Endometrium (tissue), 2 donors: ENCODE measurements around the gene TBC1D16.
"Not testable (repeated sequence)": the region's sequence is repeated elsewhere in the genome, so short reads cannot be mapped to it uniquely, and the experiment has no call there.

Experiments used
- FAIRE-seq: peaks from 2 replicates; lab custom pipeline; 2012; peaks lifted over from hg19 to GRCh38; lab: Jason Lieb, UNC
- donor health status: control.
- donor health status: control.

Gene TBC1D16

DNA sequence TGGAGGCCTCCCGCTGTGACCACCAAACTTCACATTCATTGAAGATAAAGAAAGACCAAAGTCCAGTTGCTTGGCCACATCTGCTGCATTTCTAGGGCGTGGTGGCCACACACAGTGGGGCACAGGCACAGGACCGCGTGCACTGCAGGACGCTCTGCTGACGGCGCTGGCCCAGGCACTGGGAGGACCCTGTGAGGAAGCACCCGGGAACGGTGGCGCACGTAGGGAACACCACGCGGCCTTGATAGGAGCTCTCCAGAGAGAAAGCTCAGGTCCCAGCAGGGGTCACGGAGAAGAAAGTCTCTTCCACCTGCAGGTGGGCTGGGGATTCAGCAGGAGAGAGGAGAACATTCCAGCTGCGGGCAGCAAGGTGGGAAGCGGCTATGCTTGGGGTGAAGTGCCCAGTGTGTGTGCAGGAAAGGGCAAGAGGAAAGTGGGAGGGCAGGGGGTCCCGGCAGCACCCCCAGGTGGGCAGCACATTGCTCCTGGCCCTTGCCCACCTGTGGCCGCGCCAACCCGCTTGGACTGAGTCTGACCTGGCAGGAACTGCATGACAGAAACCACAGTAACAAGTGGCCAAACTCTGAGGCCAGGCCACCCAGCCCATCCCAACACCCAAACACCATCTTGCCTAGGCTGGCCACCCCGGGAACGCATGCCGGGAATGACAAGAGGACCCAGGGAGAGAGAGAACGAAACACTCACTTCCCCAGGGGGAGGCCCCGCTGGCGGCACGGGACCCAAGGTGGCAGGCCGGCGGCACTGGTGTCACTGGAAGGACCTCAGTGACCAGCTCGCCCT is 32.8 kb downstream of the TBC1D16 start:
- no peak for FAIRE-seq

DNA sequence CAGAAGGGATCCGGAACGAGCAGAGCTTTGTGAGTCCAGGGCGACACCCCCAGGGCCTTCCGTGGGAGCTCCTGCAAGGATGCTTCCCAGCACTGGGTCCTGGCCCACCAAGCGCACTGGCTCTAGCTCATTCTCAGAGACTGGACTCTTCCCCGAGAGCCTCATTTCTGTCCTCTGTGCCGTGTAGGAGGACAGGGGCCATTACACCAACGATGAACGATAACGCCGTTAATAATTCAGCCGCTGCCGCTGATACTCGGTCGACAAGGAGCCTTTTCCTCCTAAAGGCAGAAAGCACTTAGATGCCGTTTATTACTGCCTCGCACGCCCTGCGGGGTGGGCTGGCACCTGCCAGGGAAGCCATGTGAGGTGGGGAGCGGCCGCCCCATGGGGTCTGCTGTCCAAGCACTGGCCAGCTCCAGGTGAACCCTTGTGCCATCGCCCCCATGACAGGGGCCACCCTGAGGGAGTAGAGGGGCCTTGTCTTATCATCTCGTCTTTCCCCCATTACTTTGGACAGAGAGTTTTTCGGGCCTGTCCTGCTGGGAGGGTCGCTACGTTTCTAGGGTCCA is 33.5 kb downstream of the TBC1D16 start:
- no peak for FAIRE-seq

DNA sequence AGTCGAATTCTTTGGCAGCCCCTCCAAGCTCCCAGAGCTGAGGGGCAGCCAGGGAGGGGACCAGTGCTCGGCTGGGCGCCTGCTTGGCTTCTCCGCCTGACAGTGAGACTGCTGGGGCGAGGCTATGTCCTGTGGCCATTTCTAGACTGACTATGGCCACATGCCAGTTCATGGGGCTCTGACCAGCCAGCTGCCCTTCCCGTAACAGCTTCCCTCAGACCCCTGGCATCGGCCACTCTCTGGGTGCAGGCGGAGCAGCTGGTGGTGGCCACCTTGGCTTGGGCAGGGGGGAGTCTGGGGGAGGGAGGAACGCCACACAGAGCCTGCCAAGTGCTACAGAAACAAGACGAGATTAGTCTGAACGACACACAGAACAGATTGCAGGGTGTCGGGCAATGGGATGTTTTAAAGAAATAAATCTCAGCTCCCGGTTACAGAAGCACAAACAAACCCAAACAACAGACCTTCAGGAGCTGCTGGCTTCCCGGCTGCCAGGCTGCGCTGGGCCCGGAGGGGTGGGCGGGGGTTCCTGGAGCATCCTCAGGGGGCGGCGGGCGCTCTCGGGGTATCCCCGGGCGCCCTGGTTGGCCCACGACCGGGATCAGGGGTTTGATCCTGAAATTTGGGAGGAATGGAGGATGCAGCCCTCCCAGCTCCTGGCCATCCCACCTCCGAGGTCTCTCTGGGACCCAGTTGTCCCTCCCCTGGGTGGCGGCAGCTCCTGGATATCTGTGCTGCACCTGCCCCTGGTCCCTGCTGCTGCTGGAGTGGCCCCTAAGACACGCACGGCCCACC is 34.5 kb downstream of the TBC1D16 start:
- no peak for FAIRE-seq

DNA sequence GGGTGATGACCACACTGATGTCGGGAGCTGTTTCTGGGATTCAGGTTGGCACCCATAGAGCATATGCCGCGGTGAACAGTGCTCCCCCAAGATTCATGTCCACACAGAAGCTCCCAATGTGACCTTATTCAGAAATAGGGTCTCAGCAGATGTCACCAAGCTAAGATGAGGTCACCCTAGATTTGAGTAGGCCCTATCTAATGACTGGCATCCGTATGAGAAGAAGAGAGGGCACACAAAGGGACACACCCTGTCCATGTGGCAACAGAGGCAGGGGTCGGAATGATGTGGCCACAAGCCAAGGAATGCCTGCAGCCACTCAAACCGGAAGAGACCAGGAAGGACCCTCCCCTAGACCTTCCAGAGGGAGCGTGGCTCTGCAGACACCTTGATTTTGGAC is 35.5 kb downstream of the TBC1D16 start:
- no peak for FAIRE-seq

DNA sequence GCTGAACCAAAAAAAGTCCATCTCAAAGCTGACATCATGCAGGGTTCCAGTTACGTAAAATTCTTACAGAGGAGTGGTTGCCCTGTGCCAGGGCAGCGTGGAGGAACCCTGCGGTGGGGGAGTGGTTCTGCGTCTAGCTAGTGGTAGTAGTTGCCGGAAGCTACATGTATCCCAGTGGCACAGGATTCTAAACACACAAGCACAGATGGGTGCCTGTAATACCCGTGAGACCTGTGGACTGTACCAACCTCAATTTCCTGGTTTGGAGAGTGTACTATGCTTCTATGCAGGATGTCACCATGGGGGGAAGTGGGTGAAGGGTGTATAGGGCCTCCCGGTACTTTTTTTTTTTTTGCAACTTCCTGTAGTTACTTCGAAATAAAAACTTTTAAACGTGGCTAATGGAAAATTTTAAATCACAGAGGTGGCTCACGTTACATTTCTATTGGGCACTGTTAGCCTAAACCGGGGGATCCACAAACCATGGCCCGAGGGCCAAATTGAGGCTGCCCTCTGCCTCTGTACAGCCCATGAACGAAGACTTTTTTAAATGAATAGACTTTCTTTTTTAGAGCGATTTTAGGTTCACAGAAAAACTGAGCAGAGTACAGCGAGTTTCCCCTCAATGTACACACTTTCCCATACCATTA is 38.5 kb downstream of the TBC1D16 start:
- no peak for FAIRE-seq

DNA sequence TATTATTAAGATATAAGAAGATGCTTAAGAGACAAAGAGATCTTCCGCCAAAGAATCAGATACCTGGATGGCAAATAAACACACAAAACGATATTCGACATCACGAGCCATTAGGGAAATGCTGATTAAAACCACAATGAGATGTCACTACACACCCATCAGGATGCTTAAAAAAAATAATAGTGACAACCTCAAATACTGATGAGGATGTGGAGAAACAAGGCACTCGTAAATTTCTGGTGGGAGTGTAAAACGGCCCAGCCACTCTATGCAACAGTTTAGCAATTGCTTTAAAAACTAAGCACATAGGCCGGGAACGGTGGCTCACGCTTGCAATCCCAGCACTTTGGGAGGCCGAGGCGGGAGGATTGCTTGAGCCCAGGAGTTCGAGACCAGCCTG is 39.4 kb downstream of the TBC1D16 start:
- no peak for FAIRE-seq

DNA sequence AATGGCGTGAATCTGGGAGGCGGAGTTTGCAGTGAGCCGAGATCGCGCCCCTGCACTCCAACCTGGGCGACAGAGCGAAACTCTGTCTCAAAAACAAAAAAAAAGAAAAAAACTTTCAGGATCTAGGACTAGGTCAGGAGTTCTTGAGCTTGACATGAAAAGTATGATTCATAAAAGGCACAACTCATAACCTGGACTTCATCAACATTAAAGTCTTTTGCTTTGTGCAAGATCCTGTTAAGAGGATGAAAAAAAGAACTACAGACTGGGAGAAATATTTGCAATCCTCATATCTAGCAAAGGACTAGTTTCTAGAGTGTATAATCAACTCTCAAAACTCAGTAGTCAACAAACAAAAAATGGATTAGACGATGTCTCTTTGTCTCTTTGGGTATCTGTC is 40.0 kb downstream of the TBC1D16 start:
- no peak for FAIRE-seq

DNA sequence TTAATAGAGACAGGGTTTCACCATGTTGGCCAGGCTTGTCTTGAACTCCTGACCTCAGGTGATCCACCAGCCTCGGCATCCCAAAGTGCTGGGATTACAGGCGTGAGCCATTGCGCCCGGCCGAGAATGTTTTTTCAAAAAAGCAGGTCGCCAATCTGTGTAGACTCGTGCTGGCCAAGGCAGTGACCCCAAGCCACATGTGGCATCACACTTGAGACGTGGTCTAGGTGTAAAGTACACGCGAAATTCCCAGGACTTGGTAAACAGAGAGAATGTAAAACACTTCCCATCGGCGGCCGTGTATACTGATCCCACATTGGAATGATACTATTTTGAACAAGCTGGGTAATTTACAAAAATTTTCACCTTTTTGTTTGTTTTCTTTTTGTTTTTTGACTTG is 41.1 kb downstream of the TBC1D16 start:
- FAIRE-seq: no peak

DNA sequence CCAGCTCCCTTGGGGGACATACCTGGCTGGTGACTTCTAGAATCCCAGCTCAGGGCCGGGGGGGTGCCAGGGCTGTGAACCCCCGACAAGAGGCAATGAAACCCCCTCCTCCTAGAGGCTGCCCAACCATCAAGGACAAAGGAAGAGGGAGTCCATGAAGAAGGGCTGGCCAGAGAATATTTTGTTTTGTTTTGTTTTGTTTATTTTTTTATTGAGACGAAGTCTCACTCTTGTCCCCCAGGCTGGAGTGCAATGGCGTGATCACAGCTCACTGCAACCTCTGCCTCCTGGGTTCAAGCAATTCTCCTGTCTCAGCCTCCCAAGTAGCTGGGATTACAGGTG is 41.5 kb downstream of the TBC1D16 start:
- not testable (repeated sequence) for FAIRE-seq

DNA sequence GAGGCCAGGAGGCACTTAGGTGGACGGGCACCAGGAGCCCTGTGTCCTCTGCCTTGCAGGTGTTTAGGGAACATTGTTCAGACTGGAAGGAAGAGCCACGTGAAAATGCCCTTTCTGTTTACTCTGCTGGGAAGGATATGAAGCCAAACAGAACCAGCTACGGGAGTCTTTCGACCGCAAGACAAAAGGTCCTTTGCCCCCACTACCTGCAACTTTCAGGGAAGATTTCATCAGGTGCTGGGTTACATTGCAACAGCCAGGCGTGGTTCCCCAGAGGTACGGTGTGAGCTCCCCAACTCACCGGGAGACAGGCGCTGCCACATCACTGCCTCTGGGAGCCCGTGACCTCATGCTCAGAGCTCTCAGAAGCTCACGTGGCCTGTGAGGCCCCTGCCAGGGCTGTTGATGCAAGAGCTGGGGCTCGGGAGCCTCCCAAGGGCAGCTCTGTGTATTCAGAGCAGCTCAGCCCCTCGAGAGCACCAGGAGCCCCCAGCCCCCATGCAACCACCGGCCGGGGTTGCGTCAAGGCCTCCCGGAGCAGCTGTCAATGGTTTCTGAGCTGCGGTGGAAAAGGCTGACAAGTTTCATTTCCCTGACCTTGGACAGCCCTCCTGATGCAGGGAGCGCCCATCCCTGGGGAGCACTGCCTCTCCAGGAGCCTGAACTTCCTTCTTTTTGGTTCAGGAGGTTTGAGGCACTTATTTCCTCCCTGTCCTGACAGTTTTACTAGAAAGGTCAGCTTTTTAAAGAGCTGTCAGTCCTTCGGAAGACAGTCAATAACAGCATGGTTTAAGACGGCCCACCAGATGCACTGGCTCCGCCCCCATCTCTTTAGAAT is 42.1 kb downstream of the TBC1D16 start:
- no peak for FAIRE-seq

DNA sequence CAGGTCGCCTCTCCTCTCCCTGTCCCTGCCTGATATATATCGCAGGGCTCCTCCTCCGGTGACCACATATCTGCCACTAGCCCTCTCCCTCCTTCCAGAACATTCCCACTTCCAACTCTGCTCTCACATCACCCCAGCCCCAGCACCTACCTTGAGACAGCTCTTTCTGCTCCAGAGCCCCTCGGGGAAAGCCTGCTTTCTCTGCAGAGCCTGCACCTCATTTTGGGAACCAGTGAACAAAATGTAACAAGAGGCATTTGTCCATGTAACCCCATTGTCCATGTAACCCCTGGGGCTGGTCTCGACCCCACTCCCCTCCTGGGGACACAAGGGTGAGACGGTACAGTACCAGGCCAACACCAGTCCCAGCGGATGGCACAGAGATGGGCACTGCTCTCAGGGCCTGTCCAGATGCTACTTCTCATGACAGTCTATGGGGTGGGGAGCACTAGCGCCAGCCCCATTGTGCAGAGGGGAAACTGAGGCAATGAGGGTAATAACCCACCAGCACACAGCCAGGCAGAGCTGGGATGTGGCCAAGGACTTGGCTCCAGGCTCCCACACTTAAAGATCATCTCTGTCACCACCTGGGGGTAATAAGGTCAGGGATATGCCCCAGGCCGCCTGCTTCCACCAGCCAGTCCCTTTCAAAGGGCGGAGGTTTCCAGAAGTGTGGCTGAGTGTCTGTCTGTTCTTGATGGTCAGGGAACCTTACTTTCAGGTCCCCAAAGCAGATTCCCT is 42.9 kb downstream of the TBC1D16 start:
- no peak for FAIRE-seq

DNA sequence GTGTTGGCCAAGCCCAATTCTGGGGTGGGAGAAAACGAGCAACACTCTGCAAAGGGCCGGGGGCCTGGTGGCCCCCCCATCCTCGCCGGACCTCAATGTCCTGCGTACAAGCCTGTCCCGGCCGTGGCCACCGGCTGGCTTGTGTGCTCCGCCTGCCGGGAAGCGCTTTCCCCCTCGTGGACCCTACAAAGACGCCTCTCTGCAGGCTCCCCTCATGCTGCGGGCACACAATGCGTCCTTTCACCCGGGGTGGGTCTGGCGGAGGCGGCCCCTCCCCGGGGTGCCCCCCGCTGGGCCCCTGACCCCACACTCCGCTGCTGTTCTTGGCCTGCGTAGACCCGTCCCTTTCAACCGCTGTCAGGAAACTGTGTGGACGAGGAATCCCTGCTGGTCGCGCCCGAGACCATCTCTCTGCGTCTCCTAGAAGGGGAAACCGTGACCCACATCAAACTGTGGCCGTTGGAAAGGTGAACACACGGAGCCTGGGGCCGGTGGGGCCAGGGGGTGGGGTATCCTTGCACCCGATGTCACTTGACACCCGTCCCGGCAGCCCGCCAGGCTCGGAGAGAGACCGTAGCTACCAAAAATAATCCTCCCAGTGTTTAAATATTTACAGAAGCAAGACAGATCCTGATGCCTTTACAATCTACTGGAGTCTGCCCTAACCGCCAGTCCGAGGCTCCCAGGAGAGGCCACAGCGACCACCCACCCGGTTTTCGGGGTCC is 43.6 kb downstream of the TBC1D16 start:
- no peak for FAIRE-seq

DNA sequence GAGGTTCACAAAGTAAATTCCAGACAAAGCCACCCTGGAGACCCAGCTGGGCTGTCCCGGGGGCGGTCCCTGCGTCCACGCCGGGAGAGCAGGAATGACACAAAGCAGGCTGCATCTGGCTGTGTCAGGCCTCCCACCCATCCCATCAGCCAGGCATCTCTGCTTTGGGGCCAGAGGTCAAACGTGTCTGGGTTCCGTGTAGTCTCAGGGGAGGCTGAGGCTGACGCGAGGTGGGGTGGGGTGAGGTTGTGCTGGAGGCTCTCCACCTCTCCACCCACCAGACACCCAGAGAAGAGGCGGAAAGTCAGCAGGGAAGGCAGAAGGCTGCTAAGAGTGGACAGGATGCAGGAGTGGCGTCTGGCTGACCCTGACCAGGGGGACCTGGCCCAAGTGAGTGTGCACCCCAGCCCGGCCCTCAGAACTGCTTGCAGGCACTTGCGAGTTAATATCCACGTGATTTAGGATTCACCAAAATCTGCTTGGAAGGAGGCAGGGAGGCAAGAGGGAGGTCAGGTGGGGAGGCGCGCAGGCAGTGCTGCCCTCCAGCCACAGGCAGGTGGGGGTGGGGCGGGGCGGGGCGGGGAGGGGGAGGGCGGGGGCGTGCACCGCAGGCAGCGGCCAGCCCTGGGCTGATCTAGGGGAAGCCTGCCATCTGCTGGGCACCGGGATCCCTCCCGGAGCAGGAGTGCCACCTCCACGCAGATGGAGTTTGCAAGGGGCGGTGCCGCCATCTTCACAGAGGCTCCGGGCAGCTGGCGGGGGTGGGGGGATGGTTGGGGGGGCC is 44.3 kb downstream of the TBC1D16 start:
- no peak for FAIRE-seq

DNA sequence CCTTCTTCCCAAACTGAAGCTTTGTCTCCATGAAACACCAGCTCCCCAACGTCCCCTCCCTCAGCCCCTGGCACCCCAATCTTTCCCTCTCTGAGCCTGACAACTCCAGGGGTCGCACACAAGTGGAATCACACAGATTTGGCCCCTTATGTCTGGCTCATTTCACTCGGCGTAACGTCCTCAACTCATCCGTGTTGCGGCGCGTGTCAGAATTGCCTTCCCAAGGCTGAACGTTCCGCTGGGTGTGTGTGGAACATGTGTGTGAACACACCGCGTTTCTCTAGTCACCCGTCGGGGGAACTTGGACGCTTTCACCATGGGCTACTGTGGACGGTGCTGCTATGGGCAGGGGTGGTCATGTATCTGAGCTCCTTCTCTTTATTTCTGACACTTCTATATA is 45.0 kb downstream of the TBC1D16 start:
- FAIRE-seq: no peak

DNA sequence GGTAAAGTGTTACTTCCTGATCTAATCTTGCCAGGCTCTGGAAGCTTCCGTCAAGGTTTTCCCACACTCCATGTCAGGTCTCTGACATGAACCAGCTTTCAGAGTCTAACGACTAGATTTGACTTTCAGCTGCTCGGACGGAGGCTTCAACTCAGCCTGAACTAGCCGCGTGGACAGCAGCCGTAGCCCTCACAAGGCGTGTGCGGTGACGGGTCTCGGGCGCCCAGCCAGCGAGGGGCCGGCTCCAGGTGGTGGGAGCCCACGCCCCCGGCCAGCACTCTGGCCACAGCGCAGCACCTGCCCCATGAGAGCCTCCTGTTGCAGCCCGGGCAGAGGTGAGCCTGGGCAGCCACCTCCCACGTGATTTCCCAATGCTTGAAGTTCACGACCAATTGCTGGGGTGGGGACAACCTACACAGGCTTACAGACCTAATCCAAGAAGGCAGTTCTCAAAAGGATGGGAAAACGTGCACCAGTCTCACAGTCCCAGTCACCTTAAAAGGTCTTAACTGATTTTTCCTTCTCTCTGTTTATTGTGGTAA is 45.5 kb downstream of the TBC1D16 start:
- FAIRE-seq: no peak

DNA sequence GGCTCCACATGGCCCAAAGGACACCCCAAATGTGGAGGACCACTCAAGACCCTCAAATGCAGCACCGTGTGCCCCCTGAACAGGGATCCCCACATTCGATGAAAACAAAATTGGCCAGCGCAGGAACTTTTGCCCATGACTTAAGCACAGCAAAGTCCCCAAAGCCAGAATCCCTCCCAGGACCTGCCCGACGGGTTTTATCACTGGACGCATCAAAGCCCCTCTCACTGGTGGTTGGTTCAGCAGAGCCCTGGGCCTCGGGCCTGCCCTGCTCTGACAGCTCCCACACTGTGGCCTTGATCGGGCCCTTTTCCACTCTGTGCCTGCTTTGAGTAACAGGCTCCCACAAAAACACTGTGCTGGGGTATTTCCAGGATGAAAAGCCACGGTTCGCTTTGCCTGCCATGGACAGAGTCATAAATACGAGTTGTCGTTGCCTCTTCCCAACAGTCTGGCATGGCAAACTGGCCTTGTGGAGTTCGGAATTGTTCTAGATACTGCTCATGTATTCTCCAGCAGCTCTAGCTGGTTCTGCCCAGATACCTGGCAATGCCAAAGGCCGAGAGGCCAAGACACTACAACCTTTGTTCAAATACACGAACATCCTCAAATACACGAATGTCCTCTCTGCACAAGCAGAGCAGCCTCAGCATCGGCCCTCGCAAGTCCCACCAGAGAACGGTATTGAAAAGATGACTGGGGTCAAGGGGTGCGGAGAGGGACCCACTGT is 46.4 kb downstream of the TBC1D16 start:
- no peak for FAIRE-seq

DNA sequence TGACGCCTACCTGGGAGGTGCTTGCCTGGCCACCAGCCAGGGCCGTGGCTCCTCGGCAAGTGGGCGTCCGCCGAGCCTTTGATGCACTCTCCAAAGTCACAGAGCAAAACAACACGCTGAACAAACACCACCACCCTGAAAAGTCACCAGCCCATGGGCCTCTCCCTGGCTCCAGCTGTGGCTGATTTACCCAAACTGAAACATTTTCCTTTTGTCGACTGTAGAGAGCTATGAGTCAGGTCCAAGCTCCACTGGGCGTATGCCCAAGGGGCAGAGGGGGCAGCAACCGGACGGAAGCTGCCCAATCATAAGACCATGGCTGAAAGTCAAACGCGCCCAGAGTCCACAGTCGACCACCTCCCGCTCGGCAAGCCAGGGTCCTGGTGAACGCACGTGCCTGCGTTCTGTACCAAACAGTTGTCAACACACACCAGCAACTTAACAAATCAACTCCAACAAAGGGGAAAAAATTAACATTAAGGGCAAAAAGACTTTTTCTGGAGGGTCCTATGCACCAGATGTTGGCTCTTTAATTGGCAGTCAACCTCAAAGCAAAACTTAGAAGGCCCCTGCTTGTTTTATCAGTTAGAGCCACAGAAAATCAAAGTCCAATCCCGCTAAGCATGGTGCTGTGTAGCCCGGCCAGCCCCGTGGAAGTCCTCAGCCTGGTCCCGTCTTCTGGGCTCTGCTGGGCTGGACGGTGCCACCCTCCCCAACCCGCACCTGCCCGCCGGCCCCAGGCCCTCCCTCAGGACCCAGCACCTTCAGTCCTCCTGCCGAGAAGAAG is 47.3 kb downstream of the TBC1D16 start:
- FAIRE-seq: no peak

DNA sequence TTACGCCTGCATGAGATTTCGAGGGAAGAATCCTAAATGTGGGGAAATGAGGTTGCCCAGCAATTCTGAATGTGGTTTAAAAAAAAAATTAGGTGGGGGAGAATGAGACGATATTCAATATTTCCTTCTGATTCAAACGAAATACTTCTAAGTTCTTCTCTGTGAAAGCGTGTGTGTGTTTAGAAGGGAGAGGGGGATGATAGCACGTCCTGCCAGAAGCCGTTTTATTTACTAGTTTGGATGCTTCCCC is 47.8 kb downstream of the TBC1D16 start:
- no peak for FAIRE-seq
